Erythroblast (primary cell): ENCODE results near the gene APOOL.

Experiments used
- GATA1 ChIP-seq: IDR thresholded peaks from 2 replicates; pipeline ENCODE4 v1.6.1; 2011; ENCODE audit warnings: low read depth, mild to moderate bottlenecking, control low read depth, low read length, moderate library complexity
- POLR2A ChIP-seq: IDR thresholded peaks from 2 replicates; pipeline ENCODE4 v1.6.1; 2011; ENCODE audit warnings: mild to moderate bottlenecking, low read length

GRCh38 chrX:85031505-85031904 is 27.8 kb downstream of the APOOL start:
- TF ChIP-seq POLR2A, result no peak
- no peak for TF ChIP-seq GATA1
